Spleen (tissue), 7 donors: ENCODE measurements around the gene BPIFB1.

Experiments used
- CTCF ChIP-seq, 11 experiments: fragments of 200-600 bp in 7 of 11; fragments of 450-650 bp in 4 of 11; sonication (generic) in 4 of 11; IDR thresholded peaks in 8 of 11; conservative IDR thresholded peaks in 3 of 11; 1 replicate in 7 of 11; 2 replicates in 4 of 11; pipeline versions ENCODE4 v1.4.0 to v1.8.0; 2016 to 2021; ENCODE audit warnings: antibody characterized with exemption in 11 of 11, inconsistent platforms in 4 of 11, mild to moderate bottlenecking in 1 of 11
- POLR2A ChIP-seq, 3 donors: fragments of 450-650 bp; IDR thresholded peaks; one replicate each; pipeline ENCODE4 v1.5.1; 2017; ENCODE audit warnings: antibody characterized with exemption in 3 of 3, mild to moderate bottlenecking in 1 of 3
- donor health status: DM: no; HTN: no; CAD: no; lungs with moderate emphysema.
- donor health status: DM: no; HTN: no; CAD: no.
- donor health status: DM: no; HTN: no; CAD: no.

DNA sequence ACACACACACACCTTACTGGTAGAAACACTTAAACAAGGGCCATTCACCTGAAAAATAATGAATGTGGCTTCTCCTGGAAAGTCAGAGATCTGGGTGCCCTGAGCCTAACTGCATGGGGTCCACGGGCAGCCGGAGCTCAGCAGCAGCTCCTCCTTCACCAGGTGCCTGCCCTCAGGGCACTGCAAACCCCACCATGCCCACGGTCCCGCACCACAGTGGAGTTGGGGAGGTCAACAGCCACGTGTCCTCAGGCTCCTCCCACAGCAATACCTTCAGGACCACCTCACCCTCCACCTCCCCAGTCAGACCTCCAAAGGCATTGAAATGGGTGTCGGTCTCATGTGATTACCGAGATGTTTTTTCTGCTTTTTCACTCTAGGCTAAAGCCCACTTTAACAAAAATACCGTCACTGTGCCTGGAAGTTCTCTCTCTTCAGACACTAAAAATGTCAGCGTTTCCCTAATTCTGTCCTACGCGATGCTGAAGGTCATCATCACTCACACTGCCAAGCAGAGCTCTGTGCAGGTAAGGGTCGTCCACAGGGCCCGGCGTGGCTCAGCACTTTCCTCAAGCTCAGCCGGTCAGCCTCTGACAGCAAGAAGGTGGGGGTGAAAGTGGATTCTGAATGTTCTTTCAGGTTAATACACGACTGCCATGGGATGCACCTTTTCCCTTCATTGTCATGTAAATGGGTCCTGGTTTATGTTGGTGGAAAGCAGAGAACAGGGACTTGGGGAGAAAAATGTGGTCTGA, 69.4 kb downstream of the BPIFB1 start:
- TF ChIP-seq CTCF (IDR thresholded peaks at IDR 0.05 in 8 of 11, conservative IDR thresholded peaks at IDR 0.05 in 3 of 11) = no peak
- TF ChIP-seq POLR2A (IDR thresholded peaks at IDR 0.05) = no peak
